Measurements from ENCODE around the gene SRGAP2B.
"Not testable (repeated sequence)": the region's sequence is repeated elsewhere in the genome, so short reads cannot be mapped to it uniquely, and the experiment has no call there.

Gene SRGAP2B

DNA sequence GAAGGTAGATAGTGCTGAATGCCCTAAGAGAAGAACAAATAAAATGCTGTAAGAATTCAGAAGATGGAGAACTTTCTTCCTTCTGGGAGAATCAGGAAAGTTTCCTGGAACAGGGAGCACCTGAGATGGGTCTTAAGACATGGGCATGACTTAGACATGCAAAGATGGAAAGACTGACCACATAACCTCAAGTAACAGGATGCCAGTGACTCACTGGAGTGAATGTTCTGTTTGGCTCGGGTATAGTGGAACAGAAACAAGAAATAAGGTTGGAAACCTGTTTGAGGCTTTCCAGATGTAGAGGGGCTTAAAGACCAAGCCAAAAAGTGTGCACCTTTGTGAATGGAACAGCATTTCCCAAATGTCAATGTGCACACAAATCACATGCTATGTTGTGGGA, 102.2 kb downstream of the SRGAP2B start:
- H3K27ac ChIP-seq = not testable (repeated sequence)

- H3K27ac ChIP-seq = not testable (repeated sequence)
These were observed 104.5 kb downstream of the SRGAP2B start for GRCh38 chr1:144990611-144991010.

- H3K27ac ChIP-seq = not testable (repeated sequence)
These were observed 108.0 kb downstream of the SRGAP2B start for GRCh38 chr1:144987131-144987530.

- H3K27ac ChIP-seq = not testable (repeated sequence)
These were observed 108.8 kb downstream of the SRGAP2B start for GRCh38 chr1:144986171-144986860.

DNA sequence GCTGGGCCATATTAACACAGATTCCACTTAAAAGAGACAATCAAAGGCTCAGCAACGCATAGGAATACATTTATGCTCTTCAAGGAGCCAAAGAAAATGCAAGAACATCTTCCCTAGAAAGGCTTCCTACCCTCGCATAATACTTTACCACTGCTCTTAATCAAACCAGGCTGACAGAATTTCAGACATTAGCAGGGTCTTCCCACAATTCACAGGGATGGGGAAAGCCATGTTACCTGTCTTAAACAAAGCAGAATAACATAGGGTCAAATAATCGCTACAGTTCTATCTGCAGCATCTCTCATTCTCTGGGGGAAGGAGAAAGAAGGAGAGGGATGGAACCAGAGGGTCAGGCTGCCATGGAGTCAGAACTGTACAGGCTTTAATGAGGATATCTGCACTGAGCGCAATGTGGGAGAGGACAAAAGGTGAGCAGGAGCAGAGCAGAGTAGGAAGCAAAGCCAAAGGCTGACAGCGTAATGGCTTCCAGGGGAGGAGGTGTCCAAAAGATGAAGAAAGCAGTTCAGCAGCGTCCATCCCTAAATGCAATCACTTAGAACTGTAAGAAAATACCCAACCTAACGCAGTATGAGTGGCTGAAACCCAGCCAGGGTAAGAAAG, 109.5 kb downstream of the SRGAP2B start:
- H3K27ac ChIP-seq = not testable (repeated sequence)

DNA sequence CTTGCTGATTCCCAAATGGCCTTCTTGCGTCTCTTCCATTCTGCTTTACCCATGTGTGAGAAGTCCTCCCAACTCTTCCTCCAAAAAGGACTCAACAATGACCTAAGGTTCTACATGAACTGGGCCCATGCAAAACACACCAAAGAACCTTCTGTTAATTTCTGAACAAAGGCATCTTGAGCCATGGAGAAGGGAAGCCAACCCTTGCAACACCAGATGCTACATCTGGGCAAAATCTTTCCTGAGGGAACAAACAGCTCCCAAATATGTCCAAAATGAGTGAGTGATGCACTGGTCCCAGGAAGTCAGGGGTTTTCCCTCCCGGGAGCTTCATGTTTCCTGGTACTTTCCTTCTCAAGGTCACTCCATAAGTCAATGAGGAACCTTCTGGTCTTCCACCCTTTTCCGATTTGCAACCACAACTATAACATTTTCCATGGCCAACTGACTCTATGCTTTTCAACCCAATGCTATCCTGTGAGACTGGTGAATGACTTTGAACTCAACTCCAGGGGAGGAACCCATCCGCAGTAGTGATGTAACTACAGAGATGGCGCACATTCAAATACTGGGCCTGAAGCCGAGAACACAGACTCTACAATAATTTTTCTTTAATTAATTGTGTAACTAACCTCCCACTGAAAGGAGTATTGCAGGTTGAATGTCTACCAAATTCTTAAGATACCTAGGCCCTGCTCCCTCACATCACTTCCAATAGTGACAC, 112.2 kb downstream of the SRGAP2B start:
- H3K27ac ChIP-seq = not testable (repeated sequence)

GRCh38 chr1:144981157-144981556, 114.0 kb downstream of the SRGAP2B start:
- not testable (repeated sequence) for H3K27ac ChIP-seq

DNA sequence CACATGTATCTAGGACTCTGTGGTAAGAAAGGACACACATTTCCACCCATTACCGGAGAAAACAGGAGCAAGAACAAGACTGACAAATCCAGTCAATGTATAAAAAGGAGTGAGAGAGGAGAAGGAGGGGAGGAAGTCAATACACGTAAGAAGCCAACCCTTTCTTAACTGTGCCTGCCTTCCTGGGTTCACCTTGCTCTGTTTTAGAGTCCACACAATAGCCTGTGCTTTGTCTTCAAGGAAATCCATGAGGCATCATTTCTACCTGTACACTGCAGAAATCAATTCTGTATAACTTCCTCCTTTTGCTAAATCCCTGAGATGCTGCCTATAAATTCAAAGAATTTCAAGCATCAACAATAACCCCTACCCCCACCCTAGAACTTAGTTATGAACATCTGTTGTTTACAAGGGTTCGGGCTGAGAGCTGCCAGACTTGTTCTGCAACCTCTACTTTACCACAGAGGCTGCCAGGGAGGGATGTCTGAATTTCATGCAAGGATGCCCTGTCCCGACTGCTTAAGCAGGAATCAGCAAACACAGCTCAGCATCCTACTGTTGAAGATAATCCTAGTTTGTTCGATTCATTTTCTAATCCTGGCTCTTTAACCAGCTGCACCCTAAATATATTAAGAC, 115.0 kb downstream of the SRGAP2B start:
- not testable (repeated sequence) for H3K27ac ChIP-seq

DNA sequence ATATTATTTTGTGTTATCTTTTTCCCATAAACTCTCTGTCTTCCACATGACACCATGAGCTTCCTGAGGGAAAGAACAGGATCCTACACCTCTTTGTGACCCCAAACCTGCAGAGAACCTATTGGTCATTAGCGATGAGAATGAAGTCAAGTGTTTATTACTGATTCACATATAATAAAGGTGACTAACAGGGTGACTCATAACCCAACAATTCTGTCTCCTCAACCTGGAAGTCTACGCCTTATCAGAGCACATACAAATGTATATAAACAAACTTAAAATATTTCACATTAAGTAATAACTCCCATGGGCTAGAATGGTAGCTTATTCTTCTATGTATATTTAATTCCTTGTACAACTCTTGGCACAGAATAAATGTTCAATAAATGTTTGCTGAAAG, 117.3 kb downstream of the SRGAP2B start:
- not testable (repeated sequence) for H3K27ac ChIP-seq

- not testable (repeated sequence) for H3K27ac ChIP-seq
These were observed 123.2 kb downstream of the SRGAP2B start for GRCh38 chr1:144971936-144972335.

DNA sequence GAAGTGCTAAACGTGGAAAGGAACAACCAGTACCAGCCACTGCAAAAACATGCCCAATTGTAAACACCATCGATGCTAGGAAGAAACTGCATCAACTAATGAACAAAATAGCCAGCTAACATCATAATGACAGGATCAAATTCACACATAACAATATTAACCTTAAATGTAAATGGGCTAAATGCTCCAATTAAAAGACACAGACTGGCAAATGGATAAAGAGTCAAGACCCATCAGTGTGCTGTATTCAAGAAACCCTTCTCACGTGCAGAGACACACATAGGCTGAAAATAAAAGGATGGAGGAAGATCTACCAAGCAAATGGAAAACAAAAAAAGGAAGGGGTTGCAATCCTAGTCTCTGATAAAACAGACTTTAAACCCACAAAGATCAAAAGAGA, 128.6 kb downstream of the SRGAP2B start:
- H3K27ac ChIP-seq = not testable (repeated sequence)

- H3K27ac ChIP-seq = not testable (repeated sequence)
These were observed 130.4 kb downstream of the SRGAP2B start for GRCh38 chr1:144964765-144965164.

DNA sequence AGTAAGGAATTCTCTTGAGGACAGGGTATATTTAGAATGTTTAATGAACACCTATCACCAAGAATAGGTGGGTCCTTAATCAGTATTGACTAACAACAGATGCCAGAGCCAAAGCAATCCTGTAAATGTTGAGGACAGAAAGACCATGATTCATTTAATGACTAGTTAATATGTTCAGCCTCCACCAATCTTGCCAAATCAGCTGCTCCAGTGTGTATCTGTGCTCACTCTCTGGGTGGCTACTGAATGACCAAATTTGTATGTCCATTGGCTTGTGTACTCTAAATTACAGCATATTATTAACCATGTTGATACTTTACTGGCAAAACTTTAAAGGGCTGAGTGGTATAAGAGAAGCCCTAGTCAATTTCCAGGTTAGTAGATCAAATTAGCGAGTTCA, 130.9 kb downstream of the SRGAP2B start:
- H3K27ac ChIP-seq = not testable (repeated sequence)

DNA sequence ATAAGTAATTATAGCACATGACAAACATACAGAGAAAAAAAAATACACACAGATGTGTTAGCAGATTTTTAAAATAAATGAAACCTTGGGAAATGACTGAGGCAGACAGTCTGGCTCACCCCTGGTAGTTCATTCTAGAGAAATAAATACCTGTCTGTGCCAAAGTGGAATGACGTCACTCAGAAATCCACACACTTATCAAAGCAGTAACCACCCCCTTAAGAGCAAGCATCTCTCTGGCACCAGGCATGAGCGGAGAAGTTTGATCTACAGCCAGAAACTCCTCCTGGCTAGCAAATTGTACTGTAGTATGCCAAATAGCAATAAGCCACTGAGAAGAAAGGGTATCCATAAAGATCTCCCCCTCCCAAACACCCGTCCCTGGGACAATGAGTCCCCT, 131.6 kb downstream of the SRGAP2B start:
- not testable (repeated sequence) for H3K27ac ChIP-seq

- not testable (repeated sequence) for H3K27ac ChIP-seq
These were observed 133.2 kb downstream of the SRGAP2B start for GRCh38 chr1:144961604-144962583.

DNA sequence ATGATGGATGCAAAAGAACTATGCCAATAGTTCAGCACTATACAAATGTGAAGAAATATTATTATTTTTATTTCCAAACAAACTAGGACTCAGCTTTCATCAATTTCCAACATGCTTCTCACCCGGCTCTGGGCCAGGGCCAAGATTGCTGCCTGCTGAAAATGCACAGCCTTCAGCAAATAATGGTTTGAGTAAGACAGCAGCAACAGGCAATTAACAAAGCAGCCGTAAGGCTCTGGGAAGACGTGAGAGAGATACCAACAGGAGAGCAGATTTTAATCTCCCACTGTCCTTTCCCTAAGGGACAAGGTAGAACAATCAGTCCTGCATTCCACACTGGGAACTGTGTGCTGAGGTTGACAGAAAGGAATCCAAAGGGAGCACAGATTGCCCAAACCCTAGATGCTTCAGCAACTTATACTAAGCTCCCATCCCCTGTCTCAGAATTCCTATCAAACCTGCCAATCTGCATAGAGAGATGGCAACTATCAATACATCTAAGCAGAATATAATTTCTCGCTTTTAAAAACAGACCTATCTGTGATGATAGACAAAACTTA, 134.1 kb downstream of the SRGAP2B start:
- H3K27ac ChIP-seq = not testable (repeated sequence)

- not testable (repeated sequence) for H3K27ac ChIP-seq
These were observed 146.7 kb downstream of the SRGAP2B start for GRCh38 chr1:144948390-144948789.

GRCh38 chr1:144947495-144947894, 147.6 kb downstream of the SRGAP2B start:
- not testable (repeated sequence) for H3K27ac ChIP-seq

DNA sequence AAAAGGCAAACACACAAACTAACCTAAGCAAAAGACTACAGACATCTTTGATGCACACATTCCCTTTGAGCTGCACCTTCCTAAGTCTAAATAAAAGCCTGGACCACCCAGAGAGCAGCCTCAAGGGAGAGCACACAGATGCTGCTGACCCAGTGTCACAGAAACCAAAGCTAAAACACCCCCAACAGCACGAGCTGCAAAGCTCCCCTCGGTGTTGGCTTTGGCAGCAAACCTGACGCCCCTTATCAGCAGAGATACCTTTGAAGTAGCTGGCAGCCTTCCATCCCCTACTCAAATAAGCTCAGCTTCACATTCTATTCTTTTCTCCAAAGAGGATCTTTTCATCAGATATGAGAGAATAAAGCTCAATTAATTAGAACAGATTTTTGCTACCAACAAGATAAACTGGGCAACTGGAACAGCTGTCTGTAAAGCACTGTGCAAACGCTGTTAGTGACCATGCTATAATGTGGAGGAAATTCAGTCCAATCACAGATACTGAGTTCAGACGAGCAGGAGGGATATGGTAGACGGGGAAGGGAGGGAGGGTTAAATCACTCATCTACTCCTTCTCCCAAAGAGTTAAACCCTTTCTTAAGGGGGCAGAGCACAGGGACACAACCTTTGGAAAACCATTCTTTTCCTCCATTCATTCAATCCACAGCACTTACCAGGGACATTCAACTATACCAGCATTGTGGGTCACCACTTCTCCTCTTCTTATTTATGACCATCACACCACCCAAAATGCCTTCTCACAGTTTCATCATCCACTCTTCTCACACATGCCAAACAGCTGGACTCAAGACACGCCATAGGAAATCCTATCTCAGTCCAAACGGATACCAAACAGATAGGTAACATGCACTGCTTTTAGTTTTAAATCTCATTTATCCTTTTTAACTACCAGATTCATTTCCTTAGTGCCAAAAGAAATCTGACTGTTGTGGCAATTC, 148.3 kb downstream of the SRGAP2B start:
- not testable (repeated sequence) for H3K27ac ChIP-seq

DNA sequence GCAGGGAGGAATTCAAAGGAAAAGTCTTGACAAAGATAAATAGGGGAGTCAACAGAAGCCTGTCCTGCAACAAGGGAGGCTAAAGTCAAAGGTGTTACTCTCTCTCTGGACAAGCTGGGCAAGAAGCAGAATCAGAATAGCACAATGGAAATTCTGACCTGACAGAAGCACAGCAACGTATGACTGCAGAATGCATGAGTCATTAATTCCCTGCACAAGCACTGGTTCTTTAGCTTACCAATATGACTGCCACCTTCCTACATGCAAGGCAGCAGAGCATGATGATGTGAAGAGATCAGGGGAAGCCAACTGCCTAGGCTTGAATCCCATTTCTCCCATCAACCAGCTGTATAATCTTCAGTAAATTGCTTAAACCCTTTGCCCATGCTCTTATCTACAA, 153.4 kb downstream of the SRGAP2B start:
- H3K27ac ChIP-seq = not testable (repeated sequence)

Measured in 22Rv1 (cell line).